ENCODE measurements around the gene SOX6. TPM values are rescaled to one million over a fixed set of nuclear protein-coding genes. Genes with fewer than 3 reads are reported as not detected.

SOX6 gene
- total RNA-seq, 4 donors from 2014 or later: 1.7 to 3.6 (median 3.2) TPM

- H3K4me3 ChIP-seq: no peak overlapping the region
- no peak for DNase-seq (ENCODE audit: extremely low spot score)
- H3K36me3 ChIP-seq: no peaks in the 10 kb centered on the region
- H3K27ac ChIP-seq (replicated peaks in 1 of 4): no peak overlapping the region
- H3K4me1 ChIP-seq: peaks cover 0 to 5% (median 2%) of the 10 kb centered on the region in 4 donors
- H3K9me3 ChIP-seq: no peaks in the 10 kb centered on the region
- 82% methylated on average over 1 of the region's 1 CpG for WGBS
- no peaks in the 10 kb centered on the region for H3K27me3 ChIP-seq
- TF ChIP-seq POLR2AphosphoS5 (IDR thresholded peaks at IDR 0.05) (no peak), EP300 (IDR thresholded peaks at IDR 0.05) (no peak), POLR2A (IDR thresholded peaks at IDR 0.05; ENCODE audit: low read depth) (no peak), CTCF (IDR thresholded peaks at IDR 0.05) (no peak)
- intact Hi-C loops (cut with DNase I): loop anchor here (10.0 kb wide), 1 partner anchor 156 kb away; no protein-coding TSS in a partner anchor
These were observed 375.1 kb downstream of the SOX6 start for GRCh38 chr11:15981292-15981691.

DNA sequence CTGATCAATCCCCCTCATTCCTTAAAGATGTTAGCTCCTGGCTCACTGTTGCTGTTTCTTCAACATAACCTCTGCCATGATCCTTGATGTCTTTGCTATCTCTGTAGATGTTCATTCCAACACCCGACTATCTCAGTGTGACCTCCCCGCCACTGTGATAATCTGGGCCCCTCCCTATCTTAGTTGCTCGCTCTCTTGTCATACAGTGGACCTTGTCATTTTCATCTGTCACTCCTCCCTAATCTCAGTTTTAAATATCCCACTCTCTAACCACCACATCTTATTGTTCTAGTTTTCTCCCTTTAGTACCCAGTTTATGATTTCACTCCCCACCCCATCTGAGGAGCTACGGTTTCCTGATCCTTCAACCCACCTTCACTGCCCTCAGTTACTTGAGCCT, 379.2 kb downstream of the SOX6 start:
- DNase-seq (ENCODE audit: extremely low spot score): no peak
- H3K4me3 ChIP-seq: no peak overlapping the region
- 95% methylated on average over 4 of the region's 4 CpGs for WGBS
- peaks cover 0 to 11% (median 3%) of the 10 kb centered on the region in 4 donors for H3K4me1 ChIP-seq
- intact Hi-C loops (cut with DNase I): no loop called here
- TF ChIP-seq EP300 (IDR thresholded peaks at IDR 0.05) (no peak), POLR2AphosphoS5 (IDR thresholded peaks at IDR 0.05) (no peak), CTCF (IDR thresholded peaks at IDR 0.05) (no peak), POLR2A (IDR thresholded peaks at IDR 0.05; ENCODE audit: low read depth) (no peak)
- no peak overlapping the region for H3K27ac ChIP-seq (replicated peaks in 1 of 4)
- no peaks in the 10 kb centered on the region for H3K27me3 ChIP-seq
- no peaks in the 10 kb centered on the region for H3K9me3 ChIP-seq
- no peaks in the 10 kb centered on the region for H3K36me3 ChIP-seq

- H3K27ac ChIP-seq (replicated peaks in 1 of 4): peak overlapping the region in 1 of 4 donors; percentile 31
- TF ChIP-seq CTCF (IDR thresholded peaks at IDR 0.05) (no peak), EP300 (IDR thresholded peaks at IDR 0.05) (no peak), POLR2AphosphoS5 (IDR thresholded peaks at IDR 0.05) (no peak), POLR2A (IDR thresholded peaks at IDR 0.05; ENCODE audit: low read depth) (no peak)
- no peaks in the 10 kb centered on the region for H3K9me3 ChIP-seq
- no peaks in the 10 kb centered on the region for H3K27me3 ChIP-seq
- intact Hi-C loops (cut with DNase I): no loop called here
- no peaks in the 10 kb centered on the region for H3K36me3 ChIP-seq
- peaks cover 0 to 11% (median 3%) of the 10 kb centered on the region in 4 donors for H3K4me1 ChIP-seq
- no peak for DNase-seq (ENCODE audit: extremely low spot score)
- WGBS: 64% methylated on average over 7 of the region's 7 CpGs
- H3K4me3 ChIP-seq: no peak overlapping the region
These were observed 379.8 kb downstream of the SOX6 start for GRCh38 chr11:15976433-15977045.

GRCh38 chr11:15975742-15976141, 380.6 kb downstream of the SOX6 start:
- 74% methylated on average over 2 of the region's 2 CpGs for WGBS
- intact Hi-C loops (cut with DNase I): no loop called here
- Histone ChIP-seq H3K9me3 (no peaks in the 10 kb centered on the region), H3K27me3 (no peaks in the 10 kb centered on the region), H3K4me3 (no peak overlapping the region), H3K27ac (replicated peaks in 1 of 4) (no peak overlapping the region), H3K4me1 (peaks cover 0 to 11% (median 3%) of the 10 kb centered on the region in 4 donors), H3K36me3 (no peaks in the 10 kb centered on the region)
- TF ChIP-seq EP300 (IDR thresholded peaks at IDR 0.05) (no peak), POLR2AphosphoS5 (IDR thresholded peaks at IDR 0.05) (no peak), CTCF (IDR thresholded peaks at IDR 0.05) (no peak), POLR2A (IDR thresholded peaks at IDR 0.05; ENCODE audit: low read depth) (no peak)
- DNase-seq (ENCODE audit: extremely low spot score): no peak

- intact Hi-C loops (cut with DNase I): no loop called here
- WGBS: 75% methylated on average over 5 of the region's 5 CpGs
- DNase-seq (ENCODE audit: extremely low spot score): no peak
These were observed 383.5 kb downstream of the SOX6 start for GRCh38 chr11:15972838-15973237.

More at GRCh38 chr11:15972838-15973237, 383.5 kb downstream of the SOX6 start:
- H3K27me3 ChIP-seq: no peaks in the 10 kb centered on the region
- no peak overlapping the region for H3K4me3 ChIP-seq
- H3K27ac ChIP-seq (replicated peaks in 1 of 4): no peak overlapping the region
- peaks cover 15 to 32% (median 23%) of the 10 kb centered on the region in 4 donors for H3K4me1 ChIP-seq
- no peaks in the 10 kb centered on the region for H3K9me3 ChIP-seq
- TF ChIP-seq CTCF (IDR thresholded peaks at IDR 0.05) (no peak), EP300 (IDR thresholded peaks at IDR 0.05) (no peak), POLR2AphosphoS5 (IDR thresholded peaks at IDR 0.05) (no peak), POLR2A (IDR thresholded peaks at IDR 0.05; ENCODE audit: low read depth) (no peak)
- no peaks in the 10 kb centered on the region for H3K36me3 ChIP-seq

Measured in esophagus muscularis mucosa (tissue), 4 donors.